Measurements from ENCODE around the gene DYNC1H1.

DNA sequence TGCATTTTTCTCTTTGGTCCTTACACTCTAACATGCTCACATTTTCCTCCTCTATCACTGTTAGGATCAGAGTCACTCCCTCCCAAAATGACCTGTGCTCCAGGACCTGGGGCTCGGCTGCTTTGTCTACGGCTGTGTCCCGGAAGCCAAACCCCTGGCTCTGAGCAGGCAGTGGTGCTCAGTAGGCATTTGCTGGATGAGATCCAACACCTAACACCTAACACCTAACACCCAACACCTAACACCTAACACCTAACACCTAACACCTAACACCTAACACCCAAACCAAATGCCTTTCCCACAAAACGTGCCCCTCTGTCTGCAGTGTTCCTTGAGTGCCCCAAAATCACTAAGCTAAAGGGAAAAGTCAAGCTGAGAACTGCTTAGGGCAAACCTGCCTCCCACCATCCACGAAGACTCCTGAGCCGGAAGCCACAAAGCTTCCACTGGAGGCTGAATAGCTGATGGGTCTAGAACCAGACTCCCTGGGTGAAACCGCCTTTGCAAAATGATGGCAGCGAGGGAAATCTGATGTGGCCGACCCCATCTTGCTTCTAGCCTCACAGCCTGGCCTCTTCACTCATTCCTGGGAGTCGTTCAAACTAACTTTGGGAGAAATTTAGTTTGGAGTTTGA, 93.2 kb downstream of the DYNC1H1 start:
- TF ChIP-seq, protein P1, sequence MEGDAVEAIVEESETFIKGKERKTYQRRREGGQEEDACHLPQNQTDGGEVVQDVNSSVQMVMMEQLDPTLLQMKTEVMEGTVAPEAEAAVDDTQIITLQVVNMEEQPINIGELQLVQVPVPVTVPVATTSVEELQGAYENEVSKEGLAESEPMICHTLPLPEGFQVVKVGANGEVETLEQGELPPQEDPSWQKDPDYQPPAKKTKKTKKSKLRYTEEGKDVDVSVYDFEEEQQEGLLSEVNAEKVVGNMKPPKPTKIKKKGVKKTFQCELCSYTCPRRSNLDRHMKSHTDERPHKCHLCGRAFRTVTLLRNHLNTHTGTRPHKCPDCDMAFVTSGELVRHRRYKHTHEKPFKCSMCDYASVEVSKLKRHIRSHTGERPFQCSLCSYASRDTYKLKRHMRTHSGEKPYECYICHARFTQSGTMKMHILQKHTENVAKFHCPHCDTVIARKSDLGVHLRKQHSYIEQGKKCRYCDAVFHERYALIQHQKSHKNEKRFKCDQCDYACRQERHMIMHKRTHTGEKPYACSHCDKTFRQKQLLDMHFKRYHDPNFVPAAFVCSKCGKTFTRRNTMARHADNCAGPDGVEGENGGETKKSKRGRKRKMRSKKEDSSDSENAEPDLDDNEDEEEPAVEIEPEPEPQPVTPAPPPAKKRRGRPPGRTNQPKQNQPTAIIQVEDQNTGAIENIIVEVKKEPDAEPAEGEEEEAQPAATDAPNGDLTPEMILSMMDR (IDR thresholded peaks at IDR 0.05), result no peak
- no peak for TF ChIP-seq POLR2A (IDR thresholded peaks at IDR 0.05)

All from adrenal gland (tissue), 5 donors.